ENCODE data around the gene FEZF2.

GRCh38 chr3:62372621-62373041, 719 bp downstream of the FEZF2 start:
- TF ChIP-seq RARB (CRISPR knock-in tag; IDR thresholded peaks at IDR 0.05) (no peak), CSDC2 (CRISPR knock-in tag; IDR thresholded peaks at IDR 0.05) (no peak), ESRRG (CRISPR knock-in tag; IDR thresholded peaks at IDR 0.05) (no peak), ZNF565 (CRISPR knock-in tag; conservative IDR thresholded peaks at IDR 0.05; ENCODE audit: low read depth) (no peak), CREB5 (CRISPR knock-in tag; IDR thresholded peaks at IDR 0.05; ENCODE audit: low read depth) (no peak), PATZ1 (CRISPR knock-in tag; IDR thresholded peaks at IDR 0.05; ENCODE audit: borderline replicate concordance) (no peak), ZNF8 (CRISPR knock-in tag; IDR thresholded peaks at IDR 0.05) (no peak), ZFP3 (CRISPR knock-in tag; IDR thresholded peaks at IDR 0.05) (no peak), ISL1 (CRISPR knock-in tag; IDR thresholded peaks at IDR 0.05) (no peak)
